HG03439 (cell line): ENCODE data around the gene MEX3C.

Experiments
- ATAC-seq: cut with Tn5 transposase; IDR thresholded peaks from one replicate; pipeline ENCODE4 v1.9.1; 2021; ENCODE audit warnings: mild to moderate bottlenecking, moderate library complexity; ENCODE audit not compliant: unreplicated experiment

Gene MEX3C

GRCh38 chr18:51157215-51157614 lies 40.3 kb downstream of the MEX3C start:
- ATAC-seq, result no peak

GRCh38 chr18:51154431-51155063 lies 42.9 kb downstream of the MEX3C start:
- no peak for ATAC-seq

GRCh38 chr18:51153659-51154371 lies 43.7 kb downstream of the MEX3C start:
- peak; percentile 74 for ATAC-seq

GRCh38 chr18:51151568-51152511 lies 45.6 kb downstream of the MEX3C start:
- peak; percentile 27 for ATAC-seq

- no peak for ATAC-seq
These were observed 46.3 kb downstream of the MEX3C start for GRCh38 chr18:51151185-51151567.

- ATAC-seq, result no peak
These were observed 47.3 kb downstream of the MEX3C start for GRCh38 chr18:51150113-51150700.

GRCh38 chr18:51149670-51150069 lies 47.8 kb downstream of the MEX3C start:
- no peak for ATAC-seq

- no peak for ATAC-seq
These were observed 50.6 kb downstream of the MEX3C start for GRCh38 chr18:51146909-51147308.

- ATAC-seq, result no peak
These were observed 58.5 kb downstream of the MEX3C start for GRCh38 chr18:51138936-51139335.

GRCh38 chr18:51137891-51138290 lies 59.6 kb downstream of the MEX3C start:
- ATAC-seq, result no peak

GRCh38 chr18:51137026-51137729 lies 60.3 kb downstream of the MEX3C start:
- ATAC-seq, result no peak

GRCh38 chr18:51135795-51136194 lies 61.7 kb downstream of the MEX3C start:
- no peak for ATAC-seq

GRCh38 chr18:51135364-51135763 lies 62.1 kb downstream of the MEX3C start:
- ATAC-seq, result no peak

GRCh38 chr18:51134721-51135120 lies 62.8 kb downstream of the MEX3C start:
- no peak for ATAC-seq

- ATAC-seq, result no peak
These were observed 63.8 kb downstream of the MEX3C start for GRCh38 chr18:51133580-51134160.

- no peak for ATAC-seq
These were observed 65.1 kb downstream of the MEX3C start for GRCh38 chr18:51132256-51132935.

GRCh38 chr18:51128533-51128932 lies 68.9 kb downstream of the MEX3C start:
- ATAC-seq, result no peak

- ATAC-seq, result no peak
These were observed 69.8 kb downstream of the MEX3C start for GRCh38 chr18:51127664-51128063.

- no peak for ATAC-seq
These were observed 71.5 kb downstream of the MEX3C start for GRCh38 chr18:51125976-51126375.
